ENCODE measurements around the gene DGCR6. TPM values are rescaled to one million over a fixed set of nuclear protein-coding genes. Genes with fewer than 3 reads are reported as not detected.
"Not testable (repeated sequence)": the region's sequence is repeated elsewhere in the genome, so short reads cannot be mapped to it uniquely, and the experiment has no call there.

DGCR6 gene
- total RNA-seq, 3 donors from 2014 or later = 0.39 to 1.7 (median 0.55) TPM

GRCh38 chr22:18933914-18934313, 27.8 kb downstream of the DGCR6 start:
- TF ChIP-seq, protein P1, sequence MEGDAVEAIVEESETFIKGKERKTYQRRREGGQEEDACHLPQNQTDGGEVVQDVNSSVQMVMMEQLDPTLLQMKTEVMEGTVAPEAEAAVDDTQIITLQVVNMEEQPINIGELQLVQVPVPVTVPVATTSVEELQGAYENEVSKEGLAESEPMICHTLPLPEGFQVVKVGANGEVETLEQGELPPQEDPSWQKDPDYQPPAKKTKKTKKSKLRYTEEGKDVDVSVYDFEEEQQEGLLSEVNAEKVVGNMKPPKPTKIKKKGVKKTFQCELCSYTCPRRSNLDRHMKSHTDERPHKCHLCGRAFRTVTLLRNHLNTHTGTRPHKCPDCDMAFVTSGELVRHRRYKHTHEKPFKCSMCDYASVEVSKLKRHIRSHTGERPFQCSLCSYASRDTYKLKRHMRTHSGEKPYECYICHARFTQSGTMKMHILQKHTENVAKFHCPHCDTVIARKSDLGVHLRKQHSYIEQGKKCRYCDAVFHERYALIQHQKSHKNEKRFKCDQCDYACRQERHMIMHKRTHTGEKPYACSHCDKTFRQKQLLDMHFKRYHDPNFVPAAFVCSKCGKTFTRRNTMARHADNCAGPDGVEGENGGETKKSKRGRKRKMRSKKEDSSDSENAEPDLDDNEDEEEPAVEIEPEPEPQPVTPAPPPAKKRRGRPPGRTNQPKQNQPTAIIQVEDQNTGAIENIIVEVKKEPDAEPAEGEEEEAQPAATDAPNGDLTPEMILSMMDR (IDR thresholded peaks at IDR 0.05) = no peak
- no peaks in the 10 kb centered on the region for H3K4me1 ChIP-seq (ENCODE audit: low read depth)
- peak; percentile 68 for ATAC-seq
- H3K36me3 ChIP-seq (ENCODE audit: low read depth) = no peaks in the 10 kb centered on the region
- DNase-seq = no peak
- no peaks in the 10 kb centered on the region for H3K9me3 ChIP-seq
- intact Hi-C loops (cut with DNase I, micrococcal nuclease) = no loop called here
- H3K4me3 ChIP-seq = no peak overlapping the region

DNA sequence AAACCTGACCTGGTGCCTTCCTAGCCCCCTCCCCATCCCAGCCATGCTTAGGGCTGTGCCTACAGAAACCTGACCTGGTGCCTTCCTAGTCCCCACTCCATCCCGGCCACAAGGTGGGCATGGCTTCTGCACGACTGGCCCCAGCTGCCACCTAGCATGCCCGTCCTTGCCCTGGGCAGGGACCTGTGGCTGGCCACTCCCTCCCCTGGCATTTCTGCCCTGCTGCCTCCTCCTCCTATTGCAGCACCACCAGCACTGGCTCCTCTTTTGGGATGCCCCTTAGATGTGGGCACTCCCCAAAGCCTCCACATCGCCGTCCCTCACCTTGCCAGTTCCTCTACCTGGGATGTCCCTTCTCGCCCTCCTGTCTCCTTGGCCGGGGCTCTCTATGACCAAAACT, 28.6 kb downstream of the DGCR6 start:
- intact Hi-C loops (cut with DNase I, micrococcal nuclease) = not testable (repeated sequence)
- peak; percentile 14 for ATAC-seq

DNA sequence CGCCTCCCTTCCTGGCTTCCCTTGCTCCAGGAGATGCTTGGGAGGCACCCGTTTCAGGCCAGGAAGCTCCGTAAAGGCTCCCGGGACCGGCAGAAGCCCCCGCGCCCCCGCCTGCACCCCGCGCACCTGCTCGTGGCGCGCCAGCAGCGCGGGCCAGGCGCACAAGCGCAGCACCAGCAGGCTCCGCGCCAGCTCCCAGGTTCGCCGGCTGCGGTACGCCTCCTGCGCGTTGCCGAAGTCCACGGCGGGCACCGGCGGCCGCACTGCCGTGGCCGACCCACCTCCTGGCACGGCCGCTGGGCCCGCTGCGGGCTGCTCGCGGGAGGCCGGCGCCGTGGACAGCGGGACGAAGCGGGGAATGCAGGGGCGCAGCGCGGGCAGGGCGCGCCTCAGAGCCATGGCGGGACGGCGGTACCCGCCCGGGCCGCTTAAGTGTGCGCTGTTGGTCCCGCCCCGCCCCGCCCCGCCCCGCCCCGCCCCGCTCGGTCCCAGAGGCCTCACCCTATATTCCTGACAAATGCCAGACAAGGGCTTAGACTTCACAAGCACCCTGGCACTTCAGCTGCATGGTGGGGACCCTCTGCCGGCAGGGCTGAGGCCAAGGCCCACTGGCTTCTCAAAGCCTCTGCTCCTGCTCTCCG, 29.9 kb downstream of the DGCR6 start, which contains the start of gene PRODH:
Gene PRODH (minus strand): TSS at position 405 of the 641 bp plus-strand sequence. CDS start 6 bp downstream, at position 399.
- DNase-seq = no peak
- Histone ChIP-seq H3K4me1 (ENCODE audit: low read depth) (no peaks in the 10 kb centered on the region), H3K36me3 (ENCODE audit: low read depth) (no peaks in the 10 kb centered on the region), H3K9me3 (no peaks in the 10 kb centered on the region), H3K4me3 (no peak within 1 kb of the TSS)
- peak; percentile 85 for ATAC-seq
- TF ChIP-seq, protein P1 (IDR thresholded peaks at IDR 0.05) = no peak
- intact Hi-C loops (cut with DNase I, micrococcal nuclease) = no loop called here

More for the DNA sequence above, 28.6 kb downstream of the DGCR6 start:
- not testable (repeated sequence) for H3K4me3 ChIP-seq; H3K36me3 ChIP-seq (ENCODE audit: low read depth); DNase-seq; H3K9me3 ChIP-seq; H3K4me1 ChIP-seq (ENCODE audit: low read depth)

DNA sequence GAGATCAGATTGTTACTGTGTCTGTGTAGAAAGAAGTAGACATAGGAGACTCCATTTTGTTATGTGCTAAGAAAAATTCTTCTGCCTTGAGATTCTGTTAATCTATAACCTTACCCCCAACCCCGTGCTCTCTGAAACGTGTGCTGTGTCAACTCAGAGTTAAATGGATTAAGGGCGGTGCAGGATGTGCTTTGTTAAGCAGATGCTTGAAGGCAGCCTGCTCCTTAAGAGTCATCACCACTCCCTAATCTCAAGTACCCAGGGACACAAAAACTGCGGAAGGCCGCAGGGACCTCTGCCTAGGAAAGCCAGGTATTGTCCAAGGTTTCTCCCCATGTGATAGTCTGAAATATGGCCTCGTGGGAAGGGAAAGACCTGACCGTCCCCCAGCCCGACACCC, 32.6 kb downstream of the DGCR6 start:
- H3K4me3 ChIP-seq; DNase-seq; intact Hi-C loops (cut with DNase I, micrococcal nuclease); ATAC-seq; H3K4me1 ChIP-seq (ENCODE audit: low read depth); H3K9me3 ChIP-seq; H3K36me3 ChIP-seq (ENCODE audit: low read depth): not testable (repeated sequence)

- intact Hi-C loops (cut with DNase I, micrococcal nuclease); H3K4me1 ChIP-seq (ENCODE audit: low read depth); H3K4me3 ChIP-seq; H3K36me3 ChIP-seq (ENCODE audit: low read depth); ATAC-seq; H3K9me3 ChIP-seq; DNase-seq: not testable (repeated sequence)
Measured at GRCh38 chr22:18947105-18947504, 41.0 kb downstream of the DGCR6 start.

- DNase-seq (peak in 2 of 3 donors; percentile 19 to 33), ATAC-seq (no peak)
- Histone ChIP-seq H3K9me3 (no peaks in the 10 kb centered on the region), H3K4me3 (no peak overlapping the region), H3K4me1 (ENCODE audit: low read depth) (no peaks in the 10 kb centered on the region), H3K36me3 (ENCODE audit: low read depth) (no peaks in the 10 kb centered on the region)
- TF ChIP-seq, protein P1 (IDR thresholded peaks at IDR 0.05) = no peak
- intact Hi-C loops (cut with DNase I, micrococcal nuclease) = no loop called here
Measured at GRCh38 chr22:18947905-18948304, 41.8 kb downstream of the DGCR6 start.

DNA sequence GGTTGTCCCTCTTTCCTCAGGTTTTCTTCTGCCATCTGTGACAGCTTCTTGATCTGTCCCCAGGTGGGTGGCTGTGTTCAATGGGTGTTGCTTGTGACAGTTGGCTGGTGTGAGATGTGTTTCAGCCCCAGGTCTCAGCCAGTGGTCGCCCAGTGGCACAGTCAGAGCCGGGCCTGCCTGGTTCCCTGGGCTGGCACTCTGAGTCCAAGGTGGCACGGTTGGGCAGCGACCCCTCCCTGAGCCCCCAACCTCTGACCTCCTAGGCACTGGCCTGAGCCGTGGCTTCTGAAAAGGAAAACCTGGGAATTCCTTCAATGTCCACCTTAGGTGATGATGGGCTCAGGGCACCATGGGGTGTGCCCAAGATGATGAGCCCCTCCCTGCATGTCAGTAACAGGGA, 44.0 kb downstream of the DGCR6 start:
- no peak overlapping the region for H3K4me3 ChIP-seq
- TF ChIP-seq, protein P1 (IDR thresholded peaks at IDR 0.05) = no peak
- H3K36me3 ChIP-seq (ENCODE audit: low read depth) = no peaks in the 10 kb centered on the region
- ATAC-seq (no peak), DNase-seq (peak in 1 of 3 donors; percentile 11)
- no peaks in the 10 kb centered on the region for H3K4me1 ChIP-seq (ENCODE audit: low read depth)
- H3K9me3 ChIP-seq = no peaks in the 10 kb centered on the region
- intact Hi-C loops (cut with DNase I, micrococcal nuclease) = no loop called here
